Mononuclear cell (primary cell): ENCODE measurements around the gene UST. TPM values are rescaled to one million over a fixed set of nuclear protein-coding genes. Genes with fewer than 3 reads are reported as not detected.
"Not testable (repeated sequence)": the region's sequence is repeated elsewhere in the genome, so short reads cannot be mapped to it uniquely, and the experiment has no call there.

Source experiments
- H3K27me3 ChIP-seq: 2 replicates; pipeline ENCODE4 v1.6.0; 2011; ENCODE audit warnings: low read length, control low read depth; ENCODE audit not compliant: insufficient read depth
- H3K4me1 ChIP-seq: 2 replicates; pipeline ENCODE4 v1.5.1; 2011; ENCODE audit warnings: mild to moderate bottlenecking, low read length, control low read depth; ENCODE audit not compliant: insufficient read depth
- H3K4me3 ChIP-seq: 2 replicates; pipeline ENCODE4 v1.5.1; 2011; ENCODE audit warnings: mild to moderate bottlenecking, low read length, moderate library complexity
- H3K9me3 ChIP-seq: 2 replicates; pipeline ENCODE4 v1.5.1; 2011; ENCODE audit warnings: low read depth, mild to moderate bottlenecking, control low read depth, low read length
- total RNA-seq: library from RNA; depleted of rRNA; stranded (reverse); fragments of >200 nt; gene quantifications from one replicate; pipeline ENCODE4 v1.2.3, GENCODE V29; 2012

UST gene
- total RNA-seq, 1 donor = 1.5 TPM

DNA sequence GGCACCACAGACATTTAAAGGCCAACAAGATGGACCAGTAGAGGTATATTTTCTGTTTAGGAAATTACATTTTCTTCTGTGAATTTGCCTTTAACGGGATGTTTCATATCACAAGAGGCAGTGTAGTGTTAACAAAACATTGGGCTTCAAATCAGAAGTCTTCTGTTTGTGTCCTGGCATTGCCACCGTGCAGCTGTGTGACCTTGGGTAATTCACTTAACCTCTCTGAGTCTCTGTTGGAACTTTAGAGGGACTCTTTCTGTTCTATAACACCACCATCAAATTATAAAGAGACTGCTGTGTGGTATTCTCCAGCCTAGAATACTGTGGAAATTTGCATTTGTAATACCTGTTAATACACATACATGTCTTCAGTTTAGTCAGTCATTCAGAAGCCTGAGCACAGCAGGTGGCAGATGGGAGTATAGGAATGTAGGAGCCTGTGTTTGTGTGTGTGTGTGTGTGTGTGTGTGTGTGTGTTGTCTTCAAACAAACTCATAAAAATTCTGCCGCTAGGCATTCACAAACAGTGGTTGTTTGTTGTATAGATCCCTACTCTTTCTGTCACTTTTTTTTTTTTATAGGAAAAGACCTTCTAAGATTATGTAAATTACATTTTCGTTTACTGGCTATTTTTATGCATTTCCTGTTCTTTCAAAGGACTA is 22.6 kb downstream of the UST start:
- Histone ChIP-seq H3K9me3 (no peaks in the 10 kb centered on the region), H3K4me3 (no peak overlapping the region)

DNA sequence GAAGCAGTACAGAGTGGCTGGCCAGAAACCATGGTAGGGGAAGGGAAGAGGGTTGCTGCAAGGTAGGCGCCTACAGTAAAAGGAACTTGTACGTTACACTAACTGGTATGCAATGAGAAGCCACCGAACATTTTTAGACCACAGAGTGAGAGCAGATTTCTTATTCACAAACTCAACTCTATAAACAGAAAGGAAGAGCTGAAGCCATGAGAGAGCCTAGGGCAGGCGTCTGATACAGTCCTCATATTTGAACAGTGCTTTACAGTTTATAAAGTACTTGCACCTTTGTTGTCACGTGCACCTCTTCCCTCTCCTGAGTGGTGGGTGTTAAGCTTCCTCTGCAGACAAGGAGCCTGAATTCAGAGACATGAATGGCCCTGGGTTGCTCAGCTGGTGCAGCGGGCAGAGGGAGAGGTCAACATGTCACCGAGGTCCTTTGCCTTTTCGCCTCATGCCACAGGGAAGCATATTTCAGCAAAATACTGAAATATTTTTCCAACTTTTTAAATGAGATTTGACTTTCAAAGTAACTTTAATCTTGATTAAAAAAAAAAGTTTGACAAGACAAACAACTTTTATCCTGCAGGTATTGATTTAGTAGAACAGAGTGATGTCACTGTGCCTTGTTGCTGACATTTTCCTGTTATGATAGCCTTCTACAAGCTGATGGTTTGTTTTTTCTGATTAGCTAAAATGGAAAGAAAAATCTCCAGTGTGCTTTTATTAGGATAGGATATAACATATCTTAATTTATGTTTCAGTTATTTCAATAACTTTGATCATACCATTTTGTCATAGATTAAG is 23.8 kb downstream of the UST start:
- H3K4me1 ChIP-seq = peaks cover 22% of the 10 kb centered on the region
- no peaks in the 10 kb centered on the region for H3K9me3 ChIP-seq
- no peaks in the 10 kb centered on the region for H3K27me3 ChIP-seq
- no peak overlapping the region for H3K4me3 ChIP-seq

More for the DNA sequence above, 22.6 kb downstream of the UST start:
- Histone ChIP-seq H3K4me1 (peaks cover 25% of the 10 kb centered on the region), H3K27me3 (no peaks in the 10 kb centered on the region)

DNA sequence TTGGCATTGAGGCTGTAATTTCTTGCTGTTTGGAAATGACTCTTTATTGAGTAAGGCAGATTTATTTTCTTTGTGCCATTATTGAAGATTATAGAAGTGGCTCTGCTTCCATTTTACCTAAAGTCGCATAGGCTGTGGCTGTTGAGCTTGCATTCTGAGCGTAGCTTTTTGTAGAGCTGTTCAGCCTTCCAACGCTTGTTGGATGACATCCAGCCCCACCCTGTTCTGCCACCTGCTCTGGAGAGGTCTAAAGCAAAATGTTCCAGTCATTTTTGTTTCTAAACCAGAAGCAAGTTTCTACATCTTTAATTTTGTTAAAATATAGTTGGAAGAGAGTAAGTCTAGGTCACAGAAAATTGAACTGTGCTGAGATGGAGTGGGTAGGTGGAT is 24.4 kb downstream of the UST start:
- Histone ChIP-seq H3K4me3 (no peak overlapping the region), H3K4me1 (peaks cover 25% of the 10 kb centered on the region), H3K9me3 (no peaks in the 10 kb centered on the region), H3K27me3 (no peaks in the 10 kb centered on the region)

DNA sequence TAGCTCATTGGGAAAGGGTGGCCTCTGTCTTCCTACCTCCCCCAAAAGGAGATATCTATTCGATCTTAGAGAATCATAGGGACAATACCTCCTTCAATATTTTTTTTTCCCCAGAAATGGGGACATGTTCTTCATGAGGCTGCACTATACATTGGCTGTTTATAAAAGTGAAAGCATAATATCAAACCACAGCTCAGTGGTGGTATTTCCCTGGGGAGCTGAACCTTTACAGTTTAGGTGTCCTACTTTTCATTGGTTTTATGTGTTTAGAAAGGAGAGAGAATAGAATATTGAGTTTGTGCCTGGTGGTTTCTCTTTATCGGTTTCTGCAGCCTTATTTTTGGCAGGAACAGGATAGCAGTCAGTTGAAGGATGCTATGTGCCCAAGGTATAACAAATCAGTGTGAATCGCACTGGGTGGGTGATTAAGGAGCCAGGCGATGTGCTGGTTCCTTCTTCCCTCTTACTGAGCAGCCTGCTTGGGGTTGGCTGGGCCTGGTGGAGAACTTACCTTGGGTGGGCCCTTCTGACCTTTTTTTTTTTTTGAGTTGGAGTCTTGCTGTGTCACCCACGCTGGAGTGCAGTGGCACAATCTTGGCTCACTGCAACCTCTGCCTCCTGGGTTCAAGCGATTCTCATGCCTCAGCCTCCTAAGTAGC is 25.2 kb downstream of the UST start:
- H3K9me3 ChIP-seq = no peaks in the 10 kb centered on the region
- H3K4me3 ChIP-seq = no peak overlapping the region
- peaks cover 33% of the 10 kb centered on the region for H3K4me1 ChIP-seq
- no peaks in the 10 kb centered on the region for H3K27me3 ChIP-seq

DNA sequence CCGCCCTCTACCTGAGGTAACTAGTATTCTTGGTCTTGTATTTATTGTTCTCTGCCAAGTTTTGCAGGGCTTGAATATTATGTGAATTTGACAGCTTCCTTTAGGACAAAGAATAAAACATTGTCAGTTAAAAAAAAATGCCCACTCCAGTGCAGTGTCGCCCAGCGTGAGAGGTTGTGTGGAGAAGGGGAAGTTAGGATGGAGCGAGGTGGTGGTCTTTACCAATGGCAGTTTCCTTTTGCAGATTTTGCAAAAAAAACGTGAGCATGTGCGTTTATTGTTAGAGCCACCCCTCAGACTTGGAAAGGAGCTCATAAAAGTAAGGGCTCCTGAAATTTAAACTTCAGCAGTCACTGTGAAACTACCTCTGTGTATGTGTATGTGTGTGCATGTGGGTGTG is 28.3 kb downstream of the UST start:
- no peak overlapping the region for H3K4me3 ChIP-seq
- H3K4me1 ChIP-seq = peaks cover 39% of the 10 kb centered on the region
- H3K9me3 ChIP-seq = no peaks in the 10 kb centered on the region
- no peaks in the 10 kb centered on the region for H3K27me3 ChIP-seq

DNA sequence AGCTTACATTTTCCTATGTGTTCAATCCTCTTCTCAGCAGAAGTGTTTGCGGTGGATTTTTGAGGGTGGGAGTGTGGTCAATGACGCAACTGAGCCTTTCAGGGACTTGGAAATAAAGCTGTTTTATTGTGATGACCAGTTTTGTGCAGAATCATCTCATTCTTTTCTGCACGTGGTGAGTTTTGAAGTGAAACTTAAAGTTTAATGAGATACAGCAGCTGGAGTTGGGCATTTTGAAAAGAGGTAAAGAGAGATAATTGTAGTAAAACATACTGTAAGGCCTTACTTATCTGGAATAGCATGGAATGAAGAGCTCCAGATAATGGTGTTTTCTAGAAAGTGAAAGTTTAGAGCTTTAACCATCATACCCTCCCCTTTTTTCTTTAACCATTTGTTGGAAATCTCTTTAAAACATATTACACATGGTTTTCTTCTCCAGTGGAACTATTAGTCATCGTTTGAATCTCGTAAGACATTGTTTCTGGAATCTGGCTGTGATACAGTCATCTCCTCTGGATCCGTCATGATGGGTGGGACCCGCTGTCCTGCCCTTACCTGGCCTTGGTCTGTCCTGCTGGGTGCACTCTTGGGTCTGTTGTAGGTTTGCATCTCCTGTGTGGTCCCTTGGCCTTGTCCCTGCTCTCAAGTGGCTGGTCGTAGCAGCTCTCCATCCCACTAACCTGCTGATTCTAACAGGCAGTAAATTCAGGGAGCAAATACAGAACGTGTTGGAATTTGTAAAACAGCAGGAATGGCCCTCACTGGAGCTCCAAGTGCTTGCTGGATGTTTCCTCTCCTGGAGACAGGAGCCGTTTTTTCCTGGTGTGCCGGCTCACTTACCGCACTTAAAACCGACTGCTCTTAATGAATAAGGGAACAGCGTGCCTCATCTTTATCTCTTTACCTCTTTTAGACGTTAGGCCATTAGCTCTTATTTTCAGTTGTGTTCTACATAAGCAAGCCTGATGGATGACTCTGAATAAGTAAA is 29.8 kb downstream of the UST start:
- Histone ChIP-seq H3K9me3 (no peaks in the 10 kb centered on the region), H3K4me1 (peaks cover 32% of the 10 kb centered on the region), H3K27me3 (no peaks in the 10 kb centered on the region), H3K4me3 (no peak overlapping the region)

DNA sequence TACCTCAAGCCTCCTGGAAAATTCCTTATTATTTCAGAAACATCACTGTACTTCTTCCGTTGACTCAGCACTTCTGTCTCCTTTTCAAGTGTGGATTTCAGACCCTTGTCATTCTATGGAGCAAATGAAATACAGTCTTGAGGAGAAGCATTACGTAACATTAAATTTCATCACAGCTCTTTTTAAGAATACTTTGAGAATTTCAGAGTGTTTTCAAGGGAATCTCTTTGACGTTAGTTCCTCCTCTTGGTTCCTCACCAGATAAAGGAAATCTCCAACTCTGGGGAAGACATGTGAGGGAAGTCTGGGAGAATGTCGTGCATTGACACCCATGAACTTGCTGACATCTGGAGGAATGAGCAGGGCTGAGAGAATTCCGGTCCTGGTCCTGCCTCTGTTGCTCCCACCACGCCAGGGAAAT is 32.3 kb downstream of the UST start:
- peaks cover 26% of the 10 kb centered on the region for H3K4me1 ChIP-seq
- H3K9me3 ChIP-seq = no peaks in the 10 kb centered on the region
- no peaks in the 10 kb centered on the region for H3K27me3 ChIP-seq
- no peak overlapping the region for H3K4me3 ChIP-seq

DNA sequence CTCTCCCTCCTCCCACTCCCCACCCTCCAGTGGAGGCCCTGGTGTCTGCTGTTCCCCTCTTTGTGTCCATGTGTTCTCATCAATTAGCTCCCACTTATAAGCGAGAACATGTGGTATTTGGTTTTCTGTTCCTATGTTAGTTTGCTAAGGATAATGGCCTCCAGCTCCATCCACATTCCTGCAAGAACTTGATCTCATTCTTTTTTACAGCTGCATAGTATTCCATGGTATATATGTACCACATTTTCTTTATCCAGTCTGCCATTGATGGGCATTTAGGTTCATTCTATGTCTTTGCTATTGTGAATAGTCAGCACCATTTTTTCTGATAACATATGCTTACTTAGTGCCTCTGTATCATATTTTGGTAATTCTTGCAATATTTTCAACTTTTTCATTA is 33.6 kb downstream of the UST start:
- not testable (repeated sequence) for H3K9me3 ChIP-seq, H3K4me3 ChIP-seq, H3K27me3 ChIP-seq
- H3K4me1 ChIP-seq = peaks cover 26% of the 10 kb centered on the region

DNA sequence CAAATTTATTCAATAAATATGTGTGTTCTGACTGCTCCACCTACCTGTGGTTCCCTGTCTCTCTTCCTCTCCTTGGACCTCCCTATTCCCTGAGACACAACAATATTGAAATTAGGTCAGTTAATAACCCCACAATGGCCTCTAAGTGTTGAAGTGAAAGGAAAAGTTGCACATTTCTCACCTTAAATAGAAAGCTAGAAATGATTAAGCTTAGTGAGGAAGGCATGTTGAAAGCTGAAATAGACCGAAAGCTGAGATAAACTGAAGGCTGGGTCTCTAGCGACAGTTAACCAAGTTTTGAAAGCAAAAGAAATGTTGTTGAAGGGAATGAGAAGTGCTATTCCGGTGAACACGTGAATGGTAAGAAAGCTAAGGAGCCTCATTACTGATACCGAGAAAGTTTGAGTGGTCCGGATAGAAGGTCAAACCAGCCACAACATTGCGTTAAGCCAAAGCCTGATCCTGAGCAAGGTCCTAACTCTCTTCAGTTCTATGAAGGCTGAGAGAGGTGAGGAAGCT is 34.1 kb downstream of the UST start:
- H3K9me3 ChIP-seq = no peaks in the 10 kb centered on the region
- peaks cover 26% of the 10 kb centered on the region for H3K4me1 ChIP-seq
- no peaks in the 10 kb centered on the region for H3K27me3 ChIP-seq
- H3K4me3 ChIP-seq = no peak overlapping the region

DNA sequence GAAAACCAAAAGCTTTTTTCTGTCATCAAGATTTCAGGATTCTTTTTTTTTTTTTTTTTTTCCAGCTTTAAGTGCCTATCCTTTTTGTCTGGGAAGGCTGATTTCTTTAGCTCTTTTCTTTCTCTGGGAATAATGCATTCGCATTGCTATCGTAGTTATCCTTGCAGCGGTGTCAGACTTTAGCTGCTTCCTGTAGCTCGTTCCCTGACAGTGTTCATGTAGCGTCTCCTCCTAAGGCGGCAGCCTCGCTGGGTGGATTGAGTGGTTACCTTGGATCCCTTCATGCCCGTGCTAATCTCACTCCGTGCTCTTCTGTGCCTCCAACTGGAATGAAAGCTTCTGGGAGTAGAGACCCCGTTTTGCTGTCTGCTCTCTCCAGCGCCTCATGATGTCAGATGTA is 43.1 kb downstream of the UST start:
- H3K4me3 ChIP-seq = no peak overlapping the region
- H3K27me3 ChIP-seq = no peaks in the 10 kb centered on the region
- H3K9me3 ChIP-seq = peaks cover 11% of the 10 kb centered on the region
- H3K4me1 ChIP-seq = no peaks in the 10 kb centered on the region

DNA sequence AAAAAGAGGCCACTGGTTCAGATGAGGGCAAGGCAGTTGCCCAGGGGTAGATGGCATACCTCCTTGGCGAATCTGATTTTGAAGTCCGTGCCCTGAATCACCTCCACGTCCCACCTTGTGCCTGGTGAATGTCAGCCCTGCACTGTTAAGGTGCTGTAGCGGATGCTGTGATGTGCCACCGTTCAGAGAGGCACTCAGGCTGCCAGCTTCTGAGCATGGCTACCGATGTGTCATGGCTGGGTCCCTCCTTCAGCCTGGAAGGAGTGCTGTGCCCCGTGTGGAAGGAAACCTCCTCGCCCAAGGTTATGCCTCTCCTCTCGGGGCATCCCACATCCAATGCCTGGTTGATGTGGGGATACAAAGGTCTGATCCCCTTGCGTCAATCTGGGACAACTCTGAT is 43.6 kb downstream of the UST start:
- no peaks in the 10 kb centered on the region for H3K4me1 ChIP-seq
- no peaks in the 10 kb centered on the region for H3K27me3 ChIP-seq
- H3K4me3 ChIP-seq = no peak overlapping the region
- peaks cover 11% of the 10 kb centered on the region for H3K9me3 ChIP-seq

DNA sequence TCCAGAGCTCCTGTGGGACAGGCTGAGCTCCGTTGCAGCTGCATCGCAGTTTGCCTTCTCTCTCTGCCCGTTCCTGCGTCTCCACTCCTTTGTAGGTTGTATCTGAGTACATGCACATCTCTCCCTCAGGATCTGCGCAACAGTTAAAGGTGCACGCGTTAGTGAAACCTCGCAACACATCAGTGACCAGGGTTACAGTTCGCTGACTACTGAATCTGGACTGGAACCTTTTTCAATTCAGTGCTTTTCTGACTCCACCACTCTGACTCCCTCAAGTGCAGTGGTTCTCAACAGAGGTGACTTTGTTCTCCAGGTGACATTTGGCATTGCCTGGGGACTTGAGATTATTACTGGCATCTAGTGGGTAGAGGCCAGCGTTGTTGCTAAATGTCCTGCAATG is 44.0 kb downstream of the UST start:
- H3K4me3 ChIP-seq = no peak overlapping the region
- no peaks in the 10 kb centered on the region for H3K27me3 ChIP-seq
- H3K4me1 ChIP-seq = no peaks in the 10 kb centered on the region
- peaks cover 11% of the 10 kb centered on the region for H3K9me3 ChIP-seq

DNA sequence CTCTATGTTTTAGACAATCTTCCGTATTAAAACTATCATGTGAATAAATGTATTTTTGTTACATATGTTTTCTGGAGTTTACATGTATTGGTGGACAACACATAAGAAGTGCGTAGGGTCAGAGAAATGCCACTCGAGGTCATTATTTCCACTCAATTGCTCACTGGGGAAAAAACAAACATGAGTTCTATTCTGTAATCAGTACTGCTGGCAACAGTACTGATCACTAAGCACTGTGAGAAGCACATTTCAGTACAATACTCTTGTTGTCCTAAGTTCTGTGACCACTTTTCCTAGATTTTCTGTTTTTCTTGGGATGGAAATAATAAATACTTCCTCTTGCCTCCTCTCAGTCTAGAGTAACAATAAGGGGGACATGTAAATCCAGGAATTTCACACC is 44.5 kb downstream of the UST start:
- H3K4me3 ChIP-seq = no peak overlapping the region
- peaks cover 11% of the 10 kb centered on the region for H3K9me3 ChIP-seq
- no peaks in the 10 kb centered on the region for H3K27me3 ChIP-seq

DNA sequence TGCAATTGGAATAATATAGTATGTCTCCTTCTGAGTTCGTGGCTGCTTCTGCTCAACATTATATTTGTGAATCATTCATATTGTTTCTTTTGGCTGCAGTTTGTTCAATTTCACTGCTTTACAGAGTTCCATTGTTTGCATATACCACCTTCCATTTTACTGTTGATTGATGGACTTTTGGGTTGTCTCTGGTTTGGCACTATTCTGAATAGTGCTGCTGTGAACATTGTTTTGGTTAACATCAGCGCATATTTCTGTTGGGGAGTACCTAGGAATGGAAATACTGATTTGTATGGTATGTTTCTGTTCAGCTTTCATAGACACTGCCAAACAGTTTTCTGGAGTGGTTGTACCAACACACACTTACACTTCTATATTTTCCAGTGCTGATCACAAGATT is 46.9 kb downstream of the UST start:
- Histone ChIP-seq H3K9me3 (peaks cover 11% of the 10 kb centered on the region), H3K4me3 (no peak overlapping the region), H3K4me1 (no peaks in the 10 kb centered on the region), H3K27me3 (no peaks in the 10 kb centered on the region)

More for the DNA sequence above, 44.5 kb downstream of the UST start:
- H3K4me1 ChIP-seq = no peaks in the 10 kb centered on the region
